Measurements from ENCODE around the gene CYSRT1. TPM values are rescaled to one million over a fixed set of nuclear protein-coding genes. Genes with fewer than 3 reads are reported as not detected.

CYSRT1 gene
- total RNA-seq, 4 donors from 2014 or later: 0.34 TPM; not detected in 3

- TF ChIP-seq, protein P1, sequence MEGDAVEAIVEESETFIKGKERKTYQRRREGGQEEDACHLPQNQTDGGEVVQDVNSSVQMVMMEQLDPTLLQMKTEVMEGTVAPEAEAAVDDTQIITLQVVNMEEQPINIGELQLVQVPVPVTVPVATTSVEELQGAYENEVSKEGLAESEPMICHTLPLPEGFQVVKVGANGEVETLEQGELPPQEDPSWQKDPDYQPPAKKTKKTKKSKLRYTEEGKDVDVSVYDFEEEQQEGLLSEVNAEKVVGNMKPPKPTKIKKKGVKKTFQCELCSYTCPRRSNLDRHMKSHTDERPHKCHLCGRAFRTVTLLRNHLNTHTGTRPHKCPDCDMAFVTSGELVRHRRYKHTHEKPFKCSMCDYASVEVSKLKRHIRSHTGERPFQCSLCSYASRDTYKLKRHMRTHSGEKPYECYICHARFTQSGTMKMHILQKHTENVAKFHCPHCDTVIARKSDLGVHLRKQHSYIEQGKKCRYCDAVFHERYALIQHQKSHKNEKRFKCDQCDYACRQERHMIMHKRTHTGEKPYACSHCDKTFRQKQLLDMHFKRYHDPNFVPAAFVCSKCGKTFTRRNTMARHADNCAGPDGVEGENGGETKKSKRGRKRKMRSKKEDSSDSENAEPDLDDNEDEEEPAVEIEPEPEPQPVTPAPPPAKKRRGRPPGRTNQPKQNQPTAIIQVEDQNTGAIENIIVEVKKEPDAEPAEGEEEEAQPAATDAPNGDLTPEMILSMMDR (IDR thresholded peaks at IDR 0.05; ENCODE audit: low read depth): no peak
Observed at GRCh38 chr9:137245450-137246421, 20.8 kb downstream of the CYSRT1 start.

DNA sequence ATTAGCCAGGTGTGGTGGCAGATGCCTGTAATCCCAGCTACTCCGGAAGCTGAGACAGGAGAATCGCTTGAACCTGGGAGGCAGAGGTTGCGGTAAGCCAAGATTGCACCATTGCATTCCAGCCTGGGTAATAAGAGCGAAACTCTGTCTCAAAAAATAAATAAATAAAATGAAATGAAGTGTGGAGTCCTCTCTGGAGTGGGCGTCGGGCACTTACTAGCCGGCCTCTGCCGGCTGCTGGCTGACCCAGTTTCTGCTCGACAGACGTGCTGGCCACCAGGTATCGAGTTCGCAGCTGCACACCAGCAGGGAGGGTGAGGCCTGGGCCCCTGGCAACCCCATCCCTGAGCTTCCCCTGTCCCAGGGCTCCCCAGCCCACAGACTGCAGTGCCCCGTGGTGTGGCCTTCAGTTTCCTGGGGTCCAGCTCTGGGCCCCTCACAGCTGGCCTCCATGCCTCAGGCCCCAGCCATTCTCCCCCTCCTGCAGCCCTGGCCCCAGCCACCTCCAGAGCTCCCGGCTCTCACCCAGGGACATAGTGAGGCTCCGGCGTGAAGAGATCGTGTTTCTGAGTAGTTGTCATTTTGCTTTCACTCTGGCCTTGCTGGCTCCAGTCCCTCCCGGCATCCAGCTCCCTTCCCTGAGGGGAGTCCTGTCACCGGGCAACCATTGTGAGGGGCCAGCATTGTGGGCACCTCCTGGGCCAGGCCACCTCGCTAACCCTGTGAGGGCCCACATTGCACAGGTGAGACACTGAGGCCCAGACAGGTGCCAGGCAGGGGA lies 22.4 kb downstream of the CYSRT1 start:
- TF ChIP-seq, protein P1 (IDR thresholded peaks at IDR 0.05; ENCODE audit: low read depth): no peak

DNA sequence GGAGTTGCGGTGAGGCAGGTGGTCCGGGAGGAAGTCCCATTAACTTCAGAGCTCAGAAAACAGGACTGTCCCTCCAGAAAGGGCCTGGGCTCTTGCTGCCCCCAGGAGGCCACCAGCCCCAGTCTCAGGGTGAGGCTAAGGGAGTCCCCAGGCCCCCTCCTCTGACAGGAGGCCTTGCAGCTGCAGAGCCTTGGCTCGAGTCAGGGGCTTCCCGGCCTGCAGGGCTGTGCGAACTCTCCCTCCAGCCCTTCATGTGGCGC lies 22.9 kb downstream of the CYSRT1 start:
- TF ChIP-seq, protein P1 (IDR thresholded peaks at IDR 0.05; ENCODE audit: low read depth): no peak

GRCh38 chr9:137250329-137251193 lies 25.6 kb downstream of the CYSRT1 start:
- TF ChIP-seq, protein P1 (IDR thresholded peaks at IDR 0.05; ENCODE audit: low read depth): no peak

DNA sequence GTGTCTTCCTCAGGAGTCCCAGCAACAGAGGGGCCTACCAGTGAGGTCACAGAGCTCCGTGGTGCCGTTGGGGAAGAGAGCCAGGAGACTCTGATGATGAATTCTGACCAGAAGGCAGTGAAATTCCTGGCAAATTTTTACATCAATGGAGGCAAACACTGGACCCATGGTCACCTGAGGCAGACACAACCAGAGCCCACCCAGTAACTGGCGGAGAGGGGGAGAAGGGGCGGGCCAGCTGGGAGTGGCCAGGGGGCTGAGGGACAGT lies 26.2 kb downstream of the CYSRT1 start, which contains the start of gene STPG3:
Gene STPG3, plus strand, starts transcription at position 93 of the 268 bp plus-strand sequence. Its CDS starts 1 bp downstream, at position 94.
- TF ChIP-seq, protein P1 (IDR thresholded peaks at IDR 0.05; ENCODE audit: low read depth): no peak

- TF ChIP-seq, protein P1 (IDR thresholded peaks at IDR 0.05; ENCODE audit: low read depth): no peak
Observed at GRCh38 chr9:137251490-137252268, 26.7 kb downstream of the CYSRT1 start.

All from subcutaneous adipose tissue (tissue), 4 donors.